Activated T-cell treated with anti-CD3 and anti-CD28 coated beads, Interleukin-2, amount 50 U/mL, for 72 hours (primary cell): ENCODE results near the gene ZGPAT. TPM values are rescaled to one million over a fixed set of nuclear protein-coding genes. Genes with fewer than 3 reads are reported as not detected.

ENCODE experiments used
- ATAC-seq, 2 donors: fragments of 150-1000 bp; cut with Tn5 transposase; replicated peaks in 1 of 2; 2 replicates each; pipeline ENCODE4 v1.10.0; 2021; ENCODE audit warnings: moderate library complexity in 2 of 2, mild to moderate bottlenecking in 1 of 2
- DNase-seq, 2 donors: peaks; one replicate each; pipeline ENCODE4 v3.0.0; 2021 to 2022; ENCODE audit warnings: mixed read lengths in 1 of 2
- H3K27ac Mint-ChIP-seq: one replicate; pipeline ENCODE4 v1.8.0; 2022; ENCODE audit warnings: mild to moderate bottlenecking, moderate library complexity, mixed read lengths
- H3K27me3 Mint-ChIP-seq: one replicate; pipeline ENCODE4 v1.8.0; 2022; ENCODE audit warnings: low read depth, mixed read lengths
- H3K36me3 Mint-ChIP-seq, 2 donors: one replicate each; pipeline ENCODE4 v1.8.0; 2022; ENCODE audit warnings: mixed read lengths in 2 of 2, mild to moderate bottlenecking in 1 of 2; ENCODE audit not compliant: insufficient read depth in 2 of 2
- H3K4me1 Mint-ChIP-seq: one replicate; pipeline ENCODE4 v1.8.0; 2022; ENCODE audit warnings: low read depth, mixed read lengths
- H3K4me3 Mint-ChIP-seq, 2 donors: one replicate each; pipeline ENCODE4 v1.8.0; 2022; ENCODE audit warnings: mild to moderate bottlenecking in 2 of 2, mixed read lengths in 2 of 2, moderate library complexity in 2 of 2
- H3K9me3 Mint-ChIP-seq, 2 donors: one replicate each; pipeline ENCODE4 v1.8.0; 2022; ENCODE audit warnings: mixed read lengths in 2 of 2
- total RNA-seq, 2 donors: library from RNA; stranded (reverse); gene quantifications; one replicate each; pipeline ENCODE4 v1.2.3, GENCODE V29; 2022

The ZGPAT gene
- total RNA-seq, 2 donors from 2014 or later, result 24.3 to 28.0 TPM

- DNase-seq (no peak), ATAC-seq (no peak)
- no peak overlapping the region for H3K4me3 Mint-ChIP-seq
- H3K27me3 Mint-ChIP-seq, result no peaks in the 10 kb centered on the region
- H3K27ac Mint-ChIP-seq, result no peak overlapping the region
- H3K36me3 Mint-ChIP-seq, result peaks cover 2 to 13% of the 10 kb centered on the region in 2 donors
- H3K4me1 Mint-ChIP-seq, result peaks cover 16% of the 10 kb centered on the region
- no peaks in the 10 kb centered on the region for H3K9me3 Mint-ChIP-seq
These were observed 24.6 kb downstream of the ZGPAT start for GRCh38 chr20:63732118-63733095.

- DNase-seq (no peak), ATAC-seq (no peak)
- H3K27me3 Mint-ChIP-seq, result no peaks in the 10 kb centered on the region
- H3K4me3 Mint-ChIP-seq, result no peak overlapping the region
- peaks cover 2 to 10% of the 10 kb centered on the region in 2 donors for H3K36me3 Mint-ChIP-seq
- H3K9me3 Mint-ChIP-seq, result no peaks in the 10 kb centered on the region
- no peak overlapping the region for H3K27ac Mint-ChIP-seq
- H3K4me1 Mint-ChIP-seq, result peaks cover 16% of the 10 kb centered on the region
These were observed 25.3 kb downstream of the ZGPAT start for GRCh38 chr20:63733117-63733516.

- Mint-ChIP-seq H3K27me3 (no peaks in the 10 kb centered on the region), H3K27ac (no peak overlapping the region), H3K36me3 (peaks cover 0 to 7% of the 10 kb centered on the region in 2 donors), H3K9me3 (no peaks in the 10 kb centered on the region), H3K4me3 (no peak overlapping the region), H3K4me1 (peaks cover 16% of the 10 kb centered on the region)
- ATAC-seq (no peak), DNase-seq (no peak)
These were observed 25.8 kb downstream of the ZGPAT start for GRCh38 chr20:63733579-63734081.

GRCh38 chr20:63734111-63734945 is 26.5 kb downstream of the ZGPAT start:
- no peak overlapping the region for H3K27ac Mint-ChIP-seq

GRCh38 chr20:63734946-63735858 is 27.4 kb downstream of the ZGPAT start:
- Mint-ChIP-seq H3K36me3 (peaks cover 0 to 1% of the 10 kb centered on the region in 2 donors), H3K9me3 (no peaks in the 10 kb centered on the region), H3K4me3 (peak overlapping the region in 1 of 2 donors; percentile 62), H3K27me3 (no peaks in the 10 kb centered on the region), H3K27ac (no peak overlapping the region), H3K4me1 (peaks cover 16% of the 10 kb centered on the region)
- ATAC-seq (no peak), DNase-seq (no peak)

More at GRCh38 chr20:63734111-63734945, 26.5 kb downstream of the ZGPAT start:
- H3K27me3 Mint-ChIP-seq, result no peaks in the 10 kb centered on the region
- DNase-seq (no peak), ATAC-seq (no peak)
- H3K4me3 Mint-ChIP-seq, result no peak overlapping the region
- H3K9me3 Mint-ChIP-seq, result no peaks in the 10 kb centered on the region
- H3K36me3 Mint-ChIP-seq, result peaks cover 0 to 3% of the 10 kb centered on the region in 2 donors
- H3K4me1 Mint-ChIP-seq, result peaks cover 16% of the 10 kb centered on the region

- ATAC-seq, result peak; percentile 36 to 49
- peaks cover 0 to 1% of the 10 kb centered on the region in 2 donors for H3K36me3 Mint-ChIP-seq
- no peaks in the 10 kb centered on the region for H3K9me3 Mint-ChIP-seq
- peak; percentile 71 to 75 for DNase-seq
- H3K27ac Mint-ChIP-seq, result no peak within 1 kb of the TSS
- H3K4me3 Mint-ChIP-seq, result peak within 1 kb of the TSS; percentile 62 to 85
- no peaks in the 10 kb centered on the region for H3K27me3 Mint-ChIP-seq
- H3K4me1 Mint-ChIP-seq, result peaks cover 16% of the 10 kb centered on the region
These were observed 28.2 kb downstream of the ZGPAT start, which contains the start of gene LIME1 for GRCh38 chr20:63735859-63736718. TSS of gene LIME1 (plus strand) at chr20:63736664. CDS start at chr20:63737550, 886 bp downstream.

- Mint-ChIP-seq H3K4me1 (peaks cover 16% of the 10 kb centered on the region), H3K9me3 (no peaks in the 10 kb centered on the region), H3K36me3 (peaks cover 0 to 1% of the 10 kb centered on the region in 2 donors), H3K4me3 (peak overlapping the region; percentile 62 to 85), H3K27ac (no peak overlapping the region), H3K27me3 (no peaks in the 10 kb centered on the region)
- peak; percentile 57 to 59 for DNase-seq
- peak; percentile 31 to 33 for ATAC-seq
These were observed 29.3 kb downstream of the ZGPAT start for GRCh38 chr20:63736893-63737694.

GRCh38 chr20:63737695-63737944 is 29.8 kb downstream of the ZGPAT start:
- Mint-ChIP-seq H3K27ac (no peak overlapping the region), H3K4me1 (peaks cover 16% of the 10 kb centered on the region), H3K9me3 (no peaks in the 10 kb centered on the region), H3K36me3 (peaks cover 0 to 1% of the 10 kb centered on the region in 2 donors), H3K27me3 (no peaks in the 10 kb centered on the region), H3K4me3 (peak overlapping the region; percentile 62 to 85)
- DNase-seq, result peak in 1 of 2 donors; percentile 38
- ATAC-seq, result no peak

- Mint-ChIP-seq H3K9me3 (no peaks in the 10 kb centered on the region), H3K27me3 (no peaks in the 10 kb centered on the region), H3K4me1 (peaks cover 16% of the 10 kb centered on the region), H3K4me3 (peak overlapping the region; percentile 46 to 54), H3K36me3 (peaks cover 0 to 1% of the 10 kb centered on the region in 2 donors), H3K27ac (no peak overlapping the region)
- ATAC-seq (peak; percentile 17 to 25), DNase-seq (peak in 1 of 2 donors; percentile 43)
These were observed 30.3 kb downstream of the ZGPAT start for GRCh38 chr20:63737945-63738686.

- Mint-ChIP-seq H3K4me3 (peak overlapping the region; percentile 29 to 54), H3K27me3 (no peaks in the 10 kb centered on the region), H3K9me3 (no peaks in the 10 kb centered on the region), H3K4me1 (peaks cover 16% of the 10 kb centered on the region), H3K36me3 (peaks cover 0 to 1% of the 10 kb centered on the region in 2 donors), H3K27ac (no peak overlapping the region)
- no peak for ATAC-seq
- peak in 1 of 2 donors; percentile 31 for DNase-seq
These were observed 30.9 kb downstream of the ZGPAT start for GRCh38 chr20:63738687-63739129.
